GM20000 (cell line): ENCODE measurements around the gene COMMD7.
"Not testable (repeated sequence)": the region's sequence is repeated elsewhere in the genome, so short reads cannot be mapped to it uniquely, and the experiment has no call there.

Experiments
- DNase-seq: peaks from one replicate; pipeline ENCODE4 v3.0.0; 2012; ENCODE audit warnings: low spot score
- CTCF ChIP-seq: IDR thresholded peaks from 2 replicates; pipeline ENCODE4 v1.5.1; 2012; ENCODE audit warnings: mild to moderate bottlenecking, control low read depth; ENCODE audit errors: extremely low read depth, missing control alignments

The COMMD7 gene

DNA sequence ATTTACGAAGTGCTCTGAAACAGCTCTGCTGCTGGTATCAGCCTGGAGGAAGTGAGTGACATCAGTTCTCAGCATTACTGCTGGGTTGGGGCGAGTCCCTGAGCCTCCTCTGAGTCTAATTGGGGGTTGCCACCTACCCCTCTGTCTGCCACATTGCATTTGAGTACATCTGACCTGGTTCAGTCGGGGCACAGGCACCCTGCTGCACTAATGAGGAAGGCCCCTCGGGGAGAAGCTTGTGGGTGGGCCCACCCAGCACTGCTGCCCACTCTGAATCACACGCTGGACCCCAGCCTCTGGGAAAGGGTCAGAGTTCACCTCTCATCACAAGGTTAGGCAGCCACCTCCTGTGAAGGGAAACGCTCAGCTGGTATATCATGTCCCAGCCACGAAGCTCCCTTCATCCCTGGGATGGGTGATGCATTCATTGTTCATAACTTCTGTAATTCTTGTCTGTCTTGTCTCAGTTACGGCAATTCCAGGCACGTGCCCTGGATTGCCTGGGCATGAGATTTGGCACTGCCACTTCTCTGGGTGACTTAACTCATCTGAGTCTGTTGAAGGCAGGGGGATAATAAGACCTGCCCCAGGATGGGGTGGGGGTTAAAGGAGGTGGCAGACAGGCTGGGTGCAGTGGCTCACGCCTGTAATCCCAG lies 32.2 kb upstream of the COMMD7 start:
- no peak for TF ChIP-seq CTCF
- DNase-seq, result no peak

DNA sequence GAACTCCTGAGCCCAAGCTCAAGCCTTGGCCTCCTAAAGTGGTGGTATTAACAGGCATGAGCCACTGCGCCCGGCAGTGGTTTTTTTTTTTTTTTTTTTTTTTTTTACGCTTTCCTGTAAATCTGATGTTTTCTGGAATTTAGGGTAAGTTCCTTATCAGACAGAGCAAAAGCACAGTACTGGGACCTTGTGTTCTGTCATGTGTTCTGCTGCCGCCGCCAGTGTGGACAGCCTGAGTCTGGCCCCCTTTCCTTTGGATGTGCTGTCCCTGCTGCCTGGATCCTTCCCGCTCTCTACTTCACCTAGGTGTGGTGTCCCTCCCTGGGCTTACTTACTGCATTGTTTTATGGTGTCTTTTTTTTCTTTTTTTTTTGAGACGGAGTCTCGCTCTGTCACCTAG lies 30.6 kb upstream of the COMMD7 start:
- DNase-seq, result no peak
- no peak for TF ChIP-seq CTCF

GRCh38 chr20:32773223-32773622 lies 30.0 kb upstream of the COMMD7 start:
- no peak for DNase-seq
- TF ChIP-seq CTCF, result no peak

DNA sequence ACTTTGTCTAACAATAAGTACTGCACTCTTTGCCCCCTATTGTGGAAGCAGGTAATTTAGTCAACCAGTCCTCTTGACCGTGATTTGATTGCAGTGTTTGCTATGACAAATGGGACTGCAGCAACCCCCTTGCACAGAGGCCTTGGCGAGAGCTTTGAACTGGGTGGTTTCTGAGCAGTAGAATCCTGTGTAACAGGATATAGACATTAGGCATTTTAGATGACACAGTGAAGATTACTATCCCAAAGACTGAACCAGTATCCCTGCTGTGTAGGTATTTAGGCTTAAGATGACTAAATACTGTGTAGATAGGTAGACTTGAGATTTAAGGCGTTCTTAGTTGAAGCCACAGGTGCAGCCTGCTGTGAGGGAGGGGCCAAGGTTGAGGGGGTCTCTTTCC lies 28.8 kb upstream of the COMMD7 start:
- no peak for TF ChIP-seq CTCF
- no peak for DNase-seq

GRCh38 chr20:32767418-32768198 lies 24.3 kb upstream of the COMMD7 start:
- DNase-seq, result no peak
- TF ChIP-seq CTCF, result no peak

- not testable (repeated sequence) for DNase-seq
Measured at GRCh38 chr20:32765230-32765875, 22.1 kb upstream of the COMMD7 start.

GRCh38 chr20:32764005-32764960 lies 21.0 kb upstream of the COMMD7 start:
- no peak for TF ChIP-seq CTCF
- no peak for DNase-seq
